HepG2 (cell line): ENCODE data around the gene FITM1. TPM values are rescaled to one million over a fixed set of nuclear protein-coding genes. Genes with fewer than 3 reads are reported as not detected.

ENCODE experiments used
- GMEB1 ChIP-seq: sonication (generic); formaldehyde crosslinking; IDR thresholded peaks from 2 replicates; pipeline ENCODE4 v1.5.1; 2020; ENCODE audit warnings: missing genetic modification reagents, mild to moderate bottlenecking, borderline replicate concordance
- HMGXB3 ChIP-seq: sonication (generic); formaldehyde crosslinking; IDR thresholded peaks from 2 replicates; pipeline ENCODE4 v1.4.0; 2020; ENCODE audit warnings: missing genetic modification reagents, borderline replicate concordance
- HOMEZ ChIP-seq: IDR thresholded peaks from 2 replicates; pipeline ENCODE4 v1.6.1; 2016; ENCODE audit warnings: low read depth
- MAFK ChIP-seq, 2 experiments: IDR thresholded peaks in 1 of 2; conservative IDR thresholded peaks in 1 of 2; 2 replicates each; pipeline ENCODE4 v1.6.1; 2011; ENCODE audit warnings: improper control_type of control experiment in 2 of 2, low read length in 2 of 2
- MED13 ChIP-seq: sonication (generic); formaldehyde crosslinking; IDR thresholded peaks from 2 replicates; pipeline ENCODE4 v1.5.0; 2020; ENCODE audit warnings: missing genetic modification reagents
- MLXIP ChIP-seq: sonication (generic); formaldehyde crosslinking; IDR thresholded peaks from 2 replicates; pipeline ENCODE4 v1.9.0; 2021; ENCODE audit warnings: missing genetic modification reagents, borderline replicate concordance
- NPAS2 ChIP-seq: sonication (generic); formaldehyde crosslinking; IDR thresholded peaks from 2 replicates; pipeline ENCODE4 v1.8.0; 2022; ENCODE audit warnings: mild to moderate bottlenecking, missing genetic modification reagents, borderline replicate concordance
- PHF8 ChIP-seq: sonication (generic); formaldehyde crosslinking; IDR thresholded peaks from 2 replicates; pipeline ENCODE4 v1.5.0; 2020; ENCODE audit warnings: missing genetic modification reagents
- PRPF4 ChIP-seq: fragments of 200-400 bp; formaldehyde crosslinking; IDR thresholded peaks from 2 replicates; pipeline ENCODE4 v1.6.1; 2016; ENCODE audit warnings: low read length, low read depth; ENCODE audit not compliant: poor library complexity, severe bottlenecking
- TBX2 ChIP-seq: sonication (generic); formaldehyde crosslinking; IDR thresholded peaks from 2 replicates; pipeline ENCODE4 v1.5.0; 2020; ENCODE audit warnings: missing genetic modification reagents, mild to moderate bottlenecking, borderline replicate concordance
- TRIM24 ChIP-seq: sonication (generic); formaldehyde crosslinking; IDR thresholded peaks from 2 replicates; pipeline ENCODE4 v1.8.0; 2022; ENCODE audit warnings: mild to moderate bottlenecking, missing genetic modification reagents
- ZBTB3 ChIP-seq: sonication (generic); formaldehyde crosslinking; IDR thresholded peaks from 2 replicates; pipeline ENCODE4 v1.4.0; 2020; ENCODE audit warnings: low read depth, mild to moderate bottlenecking, moderate library complexity, missing genetic modification reagents, borderline replicate concordance
- ZNF17 ChIP-seq: sonication (generic); formaldehyde crosslinking; IDR thresholded peaks from 2 replicates; pipeline ENCODE4 v1.5.0; 2020; ENCODE audit warnings: mild to moderate bottlenecking, missing genetic modification reagents
- ZNF816 ChIP-seq: sonication (generic); formaldehyde crosslinking; IDR thresholded peaks from 2 replicates; pipeline ENCODE4 v1.8.0; 2022; ENCODE audit warnings: missing genetic modification reagents, mild to moderate bottlenecking, borderline replicate concordance
- polyA plus RNA-seq, 8 experiments: library from polyadenylated mRNA; depleted of rRNA in 3 of 8; stranded (reverse) in 7 of 8; unstranded in 1 of 8; fragments of >200 nt; fragmentation: Illumina TruSeq in 4 of 8; extraction: Trizol in 4 of 8; gene quantifications; 2 replicates each; pipeline versions ENCODE4 v1.2.1 to v1.2.3, GENCODE V29; 2011 to 2016; ENCODE audit warnings: low read depth in 4 of 8, missing spikeins in 1 of 8, mixed read lengths in 1 of 8; ENCODE audit not compliant: insufficient read depth in 1 of 8
- total RNA-seq, 5 experiments: library from RNA; depleted of rRNA; stranded (reverse); fragments of >200 nt; fragmentation: Illumina TruSeq; extraction: Trizol; gene quantifications; 2 replicates each; pipeline ENCODE4 v1.2.3, GENCODE V29; 2016; ENCODE audit warnings: low read depth in 1 of 5
- TF ChIP-seq, protein P1 (sequence below): sonication (generic); formaldehyde crosslinking; IDR thresholded peaks from 2 replicates; pipeline ENCODE4 v1.8.1; 2023; ENCODE audit warnings: mild to moderate bottlenecking, missing genetic modification reagents, borderline replicate concordance

Gene FITM1
- total and polyA plus RNA-seq, 2 of the 13 experiments (the other 11 are each of a cell fraction or from before 2014, with no cell fraction given), result 2.7 to 5.8 TPM

GRCh38 chr14:24130717-24131548, 474 bp downstream of the FITM1 start (continued):
- TF ChIP-seq HMGXB3 (CRISPR knock-in tag) (0 out of 2 replicates have a peak, but pooled peaks have one; percentile 12), NPAS2 (CRISPR knock-in tag) (no peak), PRPF4 (no peak), HOMEZ (CRISPR knock-in tag) (peak; percentile 80; the same call in 1 of the 2 replicates), MAFK (conservative IDR thresholded peaks at IDR 0.05 in 1 of 2, IDR thresholded peaks at IDR 0.05 in 1 of 2; ENCODE audit: low read length in 2 of 2) (no peak), ZBTB3 (CRISPR knock-in tag) (no peak; the same call in 1 of the 2 replicates), GMEB1 (CRISPR knock-in tag) (no peak), MLXIP (no peak), ZNF17 (CRISPR knock-in tag) (no peak), PHF8 (CRISPR knock-in tag) (peak; percentile 17; the same call in 1 of the 2 replicates), TBX2 (CRISPR knock-in tag) (peak; percentile 72; the same call in 1 of the 2 replicates), MED13 (CRISPR knock-in tag) (no peak), ZNF816 (CRISPR knock-in tag) (no peak), TRIM24 (CRISPR knock-in tag) (no peak)
- TF ChIP-seq, protein P1, sequence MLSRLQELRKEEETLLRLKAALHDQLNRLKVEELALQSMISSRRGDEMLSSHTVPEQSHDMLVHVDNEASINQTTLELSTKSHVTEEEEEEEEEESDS (CRISPR knock-in tag), result no peak
